T-cell (primary cell): Measurements from ENCODE around the gene TNS4. TPM values are rescaled to one million over a fixed set of nuclear protein-coding genes. Genes with fewer than 3 reads are reported as not detected.

ENCODE experiments used
- ATAC-seq, 4 experiments: fragments of 200-7000 bp in 3 of 4; fragments of 150-1000 bp in 1 of 4; cut with Tn5 transposase; replicated peaks in 1 of 4; 1 replicate in 3 of 4; 2 replicates in 1 of 4; pipeline ENCODE4 v1.10.0; 2021; ENCODE audit warnings: moderate library complexity in 3 of 4, mild to moderate bottlenecking in 2 of 4, moderate number of reproducible peaks in 1 of 4
- CTCF ChIA-PET, 2 donors: fragments of 300-600 bp; sonication (Branson Sonifier 250); formaldehyde crosslinking; loops; one replicate each; lab custom pipeline; 2022; ENCODE audit warnings: antibody characterized with exemption in 2 of 2; lab: Charles Lee
- POLR2A ChIA-PET, 2 donors: fragments of 300-600 bp; sonication (Branson Sonifier 250); formaldehyde crosslinking; loops; one replicate each; lab custom pipeline; 2022; ENCODE audit warnings: antibody characterized with exemption in 2 of 2; lab: Charles Lee
- DNase-seq, 35 experiments: peaks; one replicate each; pipeline versions ENCODE4 v3.0.0 to v3.0.0-alpha.2; 2013 to 2023
- H3K27ac ChIP-seq: one replicate; pipeline ENCODE4 v1.5.1; 2013; ENCODE audit warnings: low read length
- H3K27me3 ChIP-seq, 2 experiments: replicated peaks in 1 of 2; 1 replicate in 1 of 2; 2 replicates in 1 of 2; pipeline versions ENCODE4 v1.6.1 to v1.7.0; 2013; ENCODE audit warnings: low read length in 1 of 2, mixed read lengths in 1 of 2; ENCODE audit not compliant: control insufficient read depth in 2 of 2, insufficient read depth in 2 of 2; ENCODE audit errors: extremely low read depth in 1 of 2
- H3K36me3 ChIP-seq, 2 donors: 1 replicate in 1 of 2; 2 replicates in 1 of 2; pipeline versions ENCODE4 v1.6.1 to v1.7.0; 2013; ENCODE audit warnings: low read length in 1 of 2; ENCODE audit not compliant: control insufficient read depth in 2 of 2, insufficient read depth in 1 of 2; ENCODE audit errors: extremely low read depth in 1 of 2
- H3K4me1 ChIP-seq, 2 experiments: 1 replicate in 1 of 2; 2 replicates in 1 of 2; pipeline versions ENCODE4 v1.6.1 to v1.7.0; 2013; ENCODE audit warnings: low read length in 2 of 2, mixed read lengths in 1 of 2; ENCODE audit not compliant: insufficient read depth in 2 of 2, control insufficient read depth in 1 of 2; ENCODE audit errors: extremely low read depth in 1 of 2
- H3K4me3 ChIP-seq, 2 donors: 1 replicate in 1 of 2; 2 replicates in 1 of 2; pipeline versions ENCODE4 v1.5.1 to v1.7.0; 2013; ENCODE audit warnings: mild to moderate bottlenecking in 2 of 2, low read length in 1 of 2, moderate library complexity in 1 of 2; ENCODE audit not compliant: control insufficient read depth in 1 of 2; ENCODE audit errors: extremely low read depth in 1 of 2
- H3K9me3 ChIP-seq: 2 replicates; pipeline ENCODE4 v1.7.0; 2013
- H3K27ac Mint-ChIP-seq, 2 donors: one replicate each; pipeline ENCODE4 v1.8.0; 2020 to 2021; ENCODE audit warnings: mild to moderate bottlenecking in 2 of 2, mixed read lengths in 2 of 2
- H3K27me3 Mint-ChIP-seq, 2 donors: one replicate each; pipeline ENCODE4 v1.8.0; 2021 to 2022; ENCODE audit warnings: mixed read lengths in 2 of 2
- H3K36me3 Mint-ChIP-seq: one replicate; pipeline ENCODE4 v1.8.0; 2021; ENCODE audit warnings: mixed read lengths
- H3K4me1 Mint-ChIP-seq, 3 donors: one replicate each; pipeline ENCODE4 v1.8.0; 2020 to 2022; ENCODE audit warnings: mixed read lengths in 3 of 3, mild to moderate bottlenecking in 1 of 3
- H3K4me3 Mint-ChIP-seq, 3 donors: one replicate each; pipeline ENCODE4 v1.8.0; 2020 to 2022; ENCODE audit warnings: mild to moderate bottlenecking in 3 of 3, mixed read lengths in 3 of 3, moderate library complexity in 3 of 3
- H3K9me3 Mint-ChIP-seq, 3 donors: one replicate each; pipeline ENCODE4 v1.8.0; 2020 to 2022; ENCODE audit warnings: mixed read lengths in 3 of 3
- WGBS: methylation state at CpG from one replicate; pipeline ENCODE4 v1.1.5; 2013; ENCODE audit warnings: missing lambda C conversion rate; ENCODE audit not compliant: insufficient coverage; 5-methylcytosine and 5-hydroxymethylcytosine counted together
- total RNA-seq, 35 experiments: library from RNA in 6 of 35; stranded (reverse) in 6 of 35; fragments of 120-200 nt in 1 of 35; gene quantifications; one replicate each; pipeline versions ENCODE4 v1.2.1 to v1.2.4 and lab custom pipeline; 2013 to 2026

Gene TNS4
- total RNA-seq, 5 donors from 2014 or later (not counting 1 experiment from before 2014, with no cell fraction given), result 0.55 to 3.7 (median 0.66) TPM

GRCh38 chr17:40541060-40541872 lies 39.8 kb upstream of the TNS4 start:
- Histone ChIP-seq H3K9me3 (no peaks in the 10 kb centered on the region), H3K36me3 (no peaks in the 10 kb centered on the region), H3K27me3 (peaks cover 0 to 2% of the 10 kb centered on the region in 2 experiments), H3K4me1 (peaks cover 62 to 95% of the 10 kb centered on the region in 2 experiments), H3K4me3 (peak overlapping the region; percentile 13 to 49), H3K27ac (peak overlapping the region; percentile 79)
- no peaks in the 10 kb centered on the region for H3K36me3 Mint-ChIP-seq
- 4% methylated on average over 18 of the region's 20 CpGs for WGBS
- ChIA-PET CTCF (interaction anchor here in 1 of 2 donors (0.6 to 2.8 kb wide), 6 partner anchors 8 to 229 kb away, joined by 3 to 17 read pairs (median 4); partner anchors contain the start of gene TOP2A), POLR2A (interaction anchor here in 1 of 2 donors (0.5 to 1.6 kb wide), 6 partner anchors 14 to 217 kb away, joined by 3 to 6 read pairs (median 4); no protein-coding TSS in a partner anchor)
- peaks cover 82 to 91% (median 89%) of the 10 kb centered on the region in 3 donors for H3K4me1 Mint-ChIP-seq
- DNase-seq, result peak in 34 of 35 experiments; percentile 54 to 86 (median 68)
- H3K27me3 Mint-ChIP-seq, result no peaks in the 10 kb centered on the region
- ATAC-seq, result peak; percentile 64 to 76 (median 69)
- H3K9me3 Mint-ChIP-seq, result no peaks in the 10 kb centered on the region
- H3K27ac Mint-ChIP-seq, result peak overlapping the region; percentile 91 to 94
- peak overlapping the region; percentile 70 to 83 (median 75) for H3K4me3 Mint-ChIP-seq

GRCh38 chr17:40540448-40540847 lies 39.0 kb upstream of the TNS4 start:
- WGBS, result 7% methylated on average over 5 of the region's 8 CpGs
- DNase-seq (peak in 21 of 35 experiments; percentile 31 to 69 (median 47)), ATAC-seq (peak; percentile 44 to 57 (median 49))
- no peaks in the 10 kb centered on the region for H3K36me3 ChIP-seq
- H3K27me3 ChIP-seq, result peaks cover 0 to 2% of the 10 kb centered on the region in 2 experiments
- ChIA-PET CTCF (interaction anchor here in 1 of 2 donors (0.7 to 2.8 kb wide), 7 partner anchors 8 to 128 kb away, joined by 3 to 17 read pairs (median 4); partner anchors contain the start of gene TOP2A), POLR2A (interaction anchor here (0.5 to 2.2 kb wide), 5 partner anchors 8 to 1130 kb away, joined by 3 to 6 read pairs (median 3); no protein-coding TSS in a partner anchor)
- H3K27ac ChIP-seq, result peak overlapping the region; percentile 79
- H3K4me3 ChIP-seq, result peak overlapping the region; percentile 13 to 49
- Mint-ChIP-seq H3K9me3 (no peaks in the 10 kb centered on the region), H3K4me1 (peaks cover 79 to 89% (median 89%) of the 10 kb centered on the region in 3 donors), H3K27ac (peak overlapping the region; percentile 91 to 94), H3K27me3 (no peaks in the 10 kb centered on the region), H3K36me3 (no peaks in the 10 kb centered on the region), H3K4me3 (peak overlapping the region; percentile 70 to 83 (median 75))
- H3K9me3 ChIP-seq, result no peaks in the 10 kb centered on the region
- H3K4me1 ChIP-seq, result peaks cover 69 to 94% of the 10 kb centered on the region in 2 experiments

- Histone ChIP-seq H3K4me3 (no peak overlapping the region), H3K4me1 (peaks cover 69 to 88% of the 10 kb centered on the region in 2 experiments), H3K36me3 (no peaks in the 10 kb centered on the region), H3K27ac (peak overlapping the region; percentile 79), H3K9me3 (no peaks in the 10 kb centered on the region), H3K27me3 (peaks cover 0 to 2% of the 10 kb centered on the region in 2 experiments)
- Mint-ChIP-seq H3K9me3 (no peaks in the 10 kb centered on the region), H3K4me1 (peaks cover 75 to 90% (median 90%) of the 10 kb centered on the region in 3 donors), H3K27ac (peak overlapping the region; percentile 91 to 94), H3K36me3 (no peaks in the 10 kb centered on the region), H3K4me3 (peak overlapping the region in 2 of 3 donors; percentile 70 to 83), H3K27me3 (no peaks in the 10 kb centered on the region)
- WGBS, result 82% methylated on average over 6 of the region's 9 CpGs
- CTCF ChIA-PET, result interaction anchor here in 1 of 2 donors (0.7 to 2.8 kb wide), 9 partner anchors 8 to 386 kb away, joined by 3 to 17 read pairs (median 4); partner anchors contain the start of gene TOP2A
- POLR2A ChIA-PET, result interaction anchor here (0.5 to 2.2 kb wide), 7 partner anchors 9 to 124 kb away, joined by 3 to 13 read pairs (median 4); no protein-coding TSS in a partner anchor
- ATAC-seq (no peak), DNase-seq (peak in 1 of 35 experiments; percentile 1)
These were observed 38.4 kb upstream of the TNS4 start for GRCh38 chr17:40539711-40540411.

- H3K36me3 Mint-ChIP-seq, result no peaks in the 10 kb centered on the region
- WGBS, result 93% methylated on average over 2 of the region's 6 CpGs
- no peaks in the 10 kb centered on the region for H3K27me3 Mint-ChIP-seq
- POLR2A ChIA-PET, result interaction anchor here (0.5 to 2.2 kb wide), 8 partner anchors 9 to 268 kb away, joined by 3 to 13 read pairs (median 4); no protein-coding TSS in a partner anchor
- no peaks in the 10 kb centered on the region for H3K9me3 ChIP-seq
- H3K27ac Mint-ChIP-seq, result peak overlapping the region; percentile 64 to 91
- H3K4me3 Mint-ChIP-seq, result peak overlapping the region in 1 of 3 donors; percentile 83
- H3K4me1 Mint-ChIP-seq, result peaks cover 81 to 95% (median 95%) of the 10 kb centered on the region in 3 donors
- H3K36me3 ChIP-seq, result no peaks in the 10 kb centered on the region
- ATAC-seq (no peak), DNase-seq (peak in 2 of 35 experiments; percentile 4 to 12)
- H3K27ac ChIP-seq, result peak overlapping the region; percentile 79
- H3K4me3 ChIP-seq, result no peak overlapping the region
- H3K27me3 ChIP-seq, result peaks cover 0 to 2% of the 10 kb centered on the region in 2 experiments
- CTCF ChIA-PET, result interaction anchor here in 1 of 2 donors (0.7 to 2.8 kb wide), 6 partner anchors 9 to 385 kb away, joined by 3 to 17 read pairs (median 4); partner anchors contain the start of gene TOP2A
- peaks cover 74 to 90% of the 10 kb centered on the region in 2 experiments for H3K4me1 ChIP-seq
- no peaks in the 10 kb centered on the region for H3K9me3 Mint-ChIP-seq
These were observed 37.7 kb upstream of the TNS4 start for GRCh38 chr17:40538936-40539705.

GRCh38 chr17:40538019-40538935 lies 36.9 kb upstream of the TNS4 start:
- no peaks in the 10 kb centered on the region for H3K36me3 Mint-ChIP-seq
- peaks cover 87 to 97% (median 94%) of the 10 kb centered on the region in 3 donors for H3K4me1 Mint-ChIP-seq
- H3K9me3 Mint-ChIP-seq, result no peaks in the 10 kb centered on the region
- ChIA-PET CTCF (interaction anchor here in 1 of 2 donors (1.2 kb wide), 1 partner anchor 62 kb away, joined by 3 read pairs; no protein-coding TSS in a partner anchor), POLR2A (interaction anchor here (0.5 to 2.2 kb wide), 4 partner anchors 10 to 267 kb away, joined by 4 to 5 read pairs (median 4); no protein-coding TSS in a partner anchor)
- no peak overlapping the region for H3K27ac ChIP-seq
- H3K4me3 Mint-ChIP-seq, result peak overlapping the region in 1 of 3 donors; percentile 58
- H3K27ac Mint-ChIP-seq, result peak overlapping the region; percentile 50 to 62
- no peak overlapping the region for H3K4me3 ChIP-seq
- no peaks in the 10 kb centered on the region for H3K9me3 ChIP-seq
- no peaks in the 10 kb centered on the region for H3K36me3 ChIP-seq
- ATAC-seq, result no peak
- peaks cover 79 to 90% of the 10 kb centered on the region in 2 experiments for H3K4me1 ChIP-seq
- 96% methylated on average over 13 of the region's 15 CpGs for WGBS
- no peaks in the 10 kb centered on the region for H3K27me3 ChIP-seq
- H3K27me3 Mint-ChIP-seq, result no peaks in the 10 kb centered on the region
- no peak for DNase-seq
